Measurements from ENCODE around the gene RARRES2.
"Not testable (repeated sequence)": the region's sequence is repeated elsewhere in the genome, so short reads cannot be mapped to it uniquely, and the experiment has no call there.

The RARRES2 gene

GRCh38 chr7:150341263-150342120 lies at the start of gene RARRES2:
TSS of gene RARRES2 (minus strand) at chr7:150341629. CDS start at chr7:150340609, 1,020 bp downstream.
- peak within 1 kb of the TSS; percentile 87 for H3K9ac ChIP-seq (ENCODE audit: insufficient read length, low read depth)
- H3K27me3 ChIP-seq (ENCODE audit: insufficient read depth, insufficient read length), result peaks cover 21% of the 10 kb centered on the region
- TF ChIP-seq YY1 (IDR thresholded peaks at IDR 0.05; ENCODE audit: insufficient read depth, insufficient read length), result no peak
- no peak for TF ChIP-seq ZNF274 (IDR thresholded peaks at IDR 0.05; ENCODE audit: low read depth, low read length)
- no peak for TF ChIP-seq SUZ12 (IDR thresholded peaks at IDR 0.05; ENCODE audit: extremely low read depth, insufficient read depth, insufficient read length)
- H3K4me3 ChIP-seq (ENCODE audit: insufficient read length, low read depth), result peak within 1 kb of the TSS; percentile 61
- H3K36me3 ChIP-seq (ENCODE audit: insufficient read depth, insufficient read length, low read length), result peaks cover 38% of the 10 kb centered on the region
- peaks cover 20% of the 10 kb centered on the region for H3K4me1 ChIP-seq (ENCODE audit: insufficient read depth, insufficient read length)
- no peak for DNase-seq (ENCODE audit: low read depth, low spot score)
- H3K9me3 ChIP-seq (ENCODE audit: insufficient read depth, low read length), result peaks cover 17% of the 10 kb centered on the region

GRCh38 chr7:150390205-150390604 lies 48.8 kb upstream of the RARRES2 start:
- H3K36me3 ChIP-seq (ENCODE audit: insufficient read depth, insufficient read length, low read length), result peaks cover 27% of the 10 kb centered on the region
- H3K4me1 ChIP-seq (ENCODE audit: insufficient read depth, insufficient read length), result peaks cover 9% of the 10 kb centered on the region
- no peak overlapping the region for H3K4me3 ChIP-seq (ENCODE audit: insufficient read length, low read depth)
- no peak for DNase-seq (ENCODE audit: low read depth, low spot score)
- no peak for TF ChIP-seq ZNF274 (IDR thresholded peaks at IDR 0.05; ENCODE audit: low read depth, low read length)
- no peak for TF ChIP-seq SUZ12 (IDR thresholded peaks at IDR 0.05; ENCODE audit: extremely low read depth, insufficient read depth, insufficient read length)
- TF ChIP-seq YY1 (IDR thresholded peaks at IDR 0.05; ENCODE audit: insufficient read depth, insufficient read length), result no peak
- H3K27me3 ChIP-seq (ENCODE audit: insufficient read depth, insufficient read length), result no peaks in the 10 kb centered on the region
- H3K9me3 ChIP-seq (ENCODE audit: insufficient read depth, low read length), result no peaks in the 10 kb centered on the region
- no peak overlapping the region for H3K9ac ChIP-seq (ENCODE audit: insufficient read length, low read depth)

- no peak for TF ChIP-seq YY1 (IDR thresholded peaks at IDR 0.05; ENCODE audit: insufficient read depth, insufficient read length)
- no peak for TF ChIP-seq SUZ12 (IDR thresholded peaks at IDR 0.05; ENCODE audit: extremely low read depth, insufficient read depth, insufficient read length)
- TF ChIP-seq ZNF274 (IDR thresholded peaks at IDR 0.05; ENCODE audit: low read depth, low read length), result no peak
- DNase-seq (ENCODE audit: low read depth, low spot score), result no peak
- no peak overlapping the region for H3K4me3 ChIP-seq (ENCODE audit: insufficient read length, low read depth)
- H3K4me1 ChIP-seq (ENCODE audit: insufficient read depth, insufficient read length), result peaks cover 13% of the 10 kb centered on the region
- no peak overlapping the region for H3K9ac ChIP-seq (ENCODE audit: insufficient read length, low read depth)
- H3K27me3 ChIP-seq (ENCODE audit: insufficient read depth, insufficient read length), result no peaks in the 10 kb centered on the region
- peaks cover 27% of the 10 kb centered on the region for H3K36me3 ChIP-seq (ENCODE audit: insufficient read depth, insufficient read length, low read length)
- no peaks in the 10 kb centered on the region for H3K9me3 ChIP-seq (ENCODE audit: insufficient read depth, low read length)
Observed at GRCh38 chr7:150389532-150389816, 48.0 kb upstream of the RARRES2 start.

- TF ChIP-seq YY1 (IDR thresholded peaks at IDR 0.05; ENCODE audit: insufficient read depth, insufficient read length) (no peak), SUZ12 (IDR thresholded peaks at IDR 0.05; ENCODE audit: extremely low read depth, insufficient read depth, insufficient read length) (no peak), ZNF274 (IDR thresholded peaks at IDR 0.05; ENCODE audit: low read depth, low read length) (no peak)
- no peaks in the 10 kb centered on the region for H3K27me3 ChIP-seq (ENCODE audit: insufficient read depth, insufficient read length)
- peaks cover 18% of the 10 kb centered on the region for H3K4me1 ChIP-seq (ENCODE audit: insufficient read depth, insufficient read length)
- no peak overlapping the region for H3K9ac ChIP-seq (ENCODE audit: insufficient read length, low read depth)
- DNase-seq (ENCODE audit: low read depth, low spot score), result no peak
- no peaks in the 10 kb centered on the region for H3K9me3 ChIP-seq (ENCODE audit: insufficient read depth, low read length)
- peaks cover 27% of the 10 kb centered on the region for H3K36me3 ChIP-seq (ENCODE audit: insufficient read depth, insufficient read length, low read length)
- no peak overlapping the region for H3K4me3 ChIP-seq (ENCODE audit: insufficient read length, low read depth)
Observed at GRCh38 chr7:150388709-150389531, 47.5 kb upstream of the RARRES2 start.

DNA sequence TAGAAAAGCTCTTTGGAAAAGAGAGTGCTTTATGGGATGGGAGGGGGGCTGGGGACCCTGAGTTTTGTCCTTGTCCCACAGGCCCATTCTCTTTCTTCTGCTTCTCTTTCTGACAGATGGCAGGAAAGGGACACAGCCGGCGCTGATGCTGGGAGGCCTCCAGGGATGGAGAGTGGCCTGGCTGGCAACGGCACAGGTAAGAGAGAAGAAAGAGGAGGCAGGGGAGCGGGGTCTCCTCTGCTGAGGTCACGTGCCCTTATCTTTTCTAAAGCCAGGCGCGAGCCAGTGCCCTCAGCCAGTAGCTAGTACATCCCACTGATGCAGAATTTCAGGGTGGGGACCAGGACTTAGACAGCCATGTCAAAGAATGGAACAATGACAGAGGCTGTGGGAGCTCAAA lies 46.9 kb upstream of the RARRES2 start:
- no peaks in the 10 kb centered on the region for H3K27me3 ChIP-seq (ENCODE audit: insufficient read depth, insufficient read length)
- no peak overlapping the region for H3K4me3 ChIP-seq (ENCODE audit: insufficient read length, low read depth)
- TF ChIP-seq SUZ12 (IDR thresholded peaks at IDR 0.05; ENCODE audit: extremely low read depth, insufficient read depth, insufficient read length) (no peak), YY1 (IDR thresholded peaks at IDR 0.05; ENCODE audit: insufficient read depth, insufficient read length) (no peak), ZNF274 (IDR thresholded peaks at IDR 0.05; ENCODE audit: low read depth, low read length) (no peak)
- H3K9ac ChIP-seq (ENCODE audit: insufficient read length, low read depth), result no peak overlapping the region
- peaks cover 20% of the 10 kb centered on the region for H3K4me1 ChIP-seq (ENCODE audit: insufficient read depth, insufficient read length)
- no peaks in the 10 kb centered on the region for H3K9me3 ChIP-seq (ENCODE audit: insufficient read depth, low read length)
- no peak for DNase-seq (ENCODE audit: low read depth, low spot score)
- H3K36me3 ChIP-seq (ENCODE audit: insufficient read depth, insufficient read length, low read length), result peaks cover 27% of the 10 kb centered on the region

GRCh38 chr7:150385884-150386283 lies 44.5 kb upstream of the RARRES2 start:
- not testable (repeated sequence) for H3K9ac ChIP-seq (ENCODE audit: insufficient read length, low read depth); H3K9me3 ChIP-seq (ENCODE audit: insufficient read depth, low read length); H3K4me3 ChIP-seq (ENCODE audit: insufficient read length, low read depth); H3K27me3 ChIP-seq (ENCODE audit: insufficient read depth, insufficient read length); DNase-seq (ENCODE audit: low read depth, low spot score)
- Histone ChIP-seq H3K4me1 (ENCODE audit: insufficient read depth, insufficient read length) (peaks cover 27% of the 10 kb centered on the region), H3K36me3 (ENCODE audit: insufficient read depth, insufficient read length, low read length) (peaks cover 27% of the 10 kb centered on the region)

DNA sequence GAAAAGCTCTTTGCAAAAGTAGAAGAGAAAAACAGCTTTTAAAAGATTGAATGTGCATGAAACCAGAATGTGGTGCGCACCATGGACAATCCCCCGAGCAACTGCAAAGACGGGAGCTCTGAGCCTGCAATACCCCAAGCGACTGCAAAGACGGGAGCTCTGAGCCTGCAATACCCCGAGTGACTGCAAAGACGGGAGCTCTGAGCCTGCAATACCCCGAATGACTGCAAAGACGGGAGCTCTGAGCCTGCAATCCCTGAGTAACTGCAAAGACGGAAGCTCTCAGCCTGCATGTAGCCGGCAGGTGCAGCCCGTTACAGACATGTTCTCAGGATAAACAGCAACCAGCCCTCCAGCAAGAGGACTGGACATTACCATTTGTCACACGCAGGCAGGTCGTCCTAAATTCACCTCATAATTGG lies 43.9 kb upstream of the RARRES2 start:
- TF ChIP-seq YY1 (IDR thresholded peaks at IDR 0.05; ENCODE audit: insufficient read depth, insufficient read length), result no peak
- no peaks in the 10 kb centered on the region for H3K27me3 ChIP-seq (ENCODE audit: insufficient read depth, insufficient read length)
- H3K9me3 ChIP-seq (ENCODE audit: insufficient read depth, low read length), result no peaks in the 10 kb centered on the region
- no peak overlapping the region for H3K9ac ChIP-seq (ENCODE audit: insufficient read length, low read depth)
- H3K36me3 ChIP-seq (ENCODE audit: insufficient read depth, insufficient read length, low read length), result peaks cover 23% of the 10 kb centered on the region
- H3K4me1 ChIP-seq (ENCODE audit: insufficient read depth, insufficient read length), result peaks cover 30% of the 10 kb centered on the region
- DNase-seq (ENCODE audit: low read depth, low spot score), result no peak
- H3K4me3 ChIP-seq (ENCODE audit: insufficient read length, low read depth), result no peak overlapping the region
